NCI-H510A treated with DMSO at 0.1 percent for 48 hours (cell line): ENCODE data around the gene EREG.

Experiments
- DNase-seq: peaks from one replicate; lab custom pipeline; 2025; lab: John Stamatoyannopoulos, UW

The EREG gene

GRCh38 chr4:74428276-74428675, 63.3 kb downstream of the EREG start:
- DNase-seq: no peak

GRCh38 chr4:74431113-74431826, 66.3 kb downstream of the EREG start:
- no peak for DNase-seq

GRCh38 chr4:74433043-74433442, 68.1 kb downstream of the EREG start:
- DNase-seq: no peak

GRCh38 chr4:74433541-74434172, 68.7 kb downstream of the EREG start:
- DNase-seq: no peak

GRCh38 chr4:74435296-74435695, 70.4 kb downstream of the EREG start:
- no peak for DNase-seq

- DNase-seq: no peak
Measured at GRCh38 chr4:74437866-74438265, 72.9 kb downstream of the EREG start.
